SK-N-MC (cell line): Measurements from ENCODE around the gene PAQR8.

Experiments
- DNase-seq: peaks from one replicate; pipeline ENCODE4 v3.0.0-alpha.2; 2011; ENCODE audit warnings: low read depth, low spot score
- H3K27ac ChIP-seq: fragments of 200-600 bp; sonication (generic); 2 replicates; pipeline ENCODE4 v1.5.1; 2016; ENCODE audit warnings: mixed run types
- H3K36me3 ChIP-seq: fragments of 200-600 bp; sonication (generic); 2 replicates; pipeline ENCODE4 v1.6.1; 2017; ENCODE audit warnings: antibody characterized with exemption, low read length, mixed read lengths; ENCODE audit not compliant: insufficient read depth
- H3K4me3 ChIP-seq: fragments of 200-600 bp; sonication (generic); 2 replicates; pipeline ENCODE4 v1.5.1; 2016
- H3K9ac ChIP-seq: fragments of 200-600 bp; sonication (generic); 2 replicates; pipeline ENCODE4 v1.8.0; 2017; ENCODE audit warnings: mixed run types, mixed read lengths; ENCODE audit not compliant: insufficient read length
- H3K9me3 ChIP-seq: fragments of 200-600 bp; sonication (generic); 2 replicates; pipeline ENCODE4 v1.6.1; 2017; ENCODE audit warnings: low read depth, mild to moderate bottlenecking, antibody characterized with exemption, low read length, moderate library complexity, mixed read lengths
- EZH2 ChIP-seq: fragments of 200-600 bp; sonication (generic); IDR thresholded peaks from one replicate; pipeline ENCODE4 v1.6.1; 2017; ENCODE audit warnings: antibody characterized with exemption
- FOXP2 ChIP-seq: optimal IDR thresholded peaks from 2 replicates; pipeline ENCODE3; 2011; ENCODE audit warnings: mild to moderate bottlenecking, moderate library complexity; ENCODE audit not compliant: insufficient read depth; ENCODE audit errors: extremely low read length, control extremely low read depth
- POLR2AphosphoS5 ChIP-seq: IDR thresholded peaks from 2 replicates; pipeline ENCODE4 v1.6.1; 2012; ENCODE audit warnings: mild to moderate bottlenecking, low read depth, low read length, borderline replicate concordance

Gene PAQR8

GRCh38 chr6:52361945-52362442 lies at the start of gene PAQR8:
TSS of gene PAQR8 (plus strand) at chr6:52362151. CDS start at chr6:52403214, 41,063 bp downstream.
- no peaks in the 10 kb centered on the region for H3K36me3 ChIP-seq
- DNase-seq = no peak
- H3K27ac ChIP-seq = no peak within 1 kb of the TSS
- H3K4me3 ChIP-seq = peak within 1 kb of the TSS; percentile 92
- peak; percentile 81; the same call in 1 of the 2 replicates for TF ChIP-seq POLR2AphosphoS5
- TF ChIP-seq EZH2 = no peak
- TF ChIP-seq FOXP2 = no peak
- peak within 1 kb of the TSS; percentile 71 for H3K9ac ChIP-seq
- H3K9me3 ChIP-seq = no peaks in the 10 kb centered on the region

GRCh38 chr6:52312461-52312860 lies 49.5 kb upstream of the PAQR8 start:
- Histone ChIP-seq H3K9me3 (no peaks in the 10 kb centered on the region), H3K27ac (no peak overlapping the region), H3K36me3 (no peaks in the 10 kb centered on the region), H3K4me3 (no peak overlapping the region), H3K9ac (no peak overlapping the region)
- no peak for DNase-seq
- TF ChIP-seq FOXP2 (no peak), EZH2 (no peak), POLR2AphosphoS5 (no peak)

- DNase-seq = no peak
- no peak for TF ChIP-seq FOXP2
- TF ChIP-seq POLR2AphosphoS5 = no peak
- TF ChIP-seq EZH2 = no peak
Observed at GRCh38 chr6:52314752-52315151, 47.2 kb upstream of the PAQR8 start.

GRCh38 chr6:52317211-52317610 lies 44.7 kb upstream of the PAQR8 start:
- no peaks in the 10 kb centered on the region for H3K36me3 ChIP-seq
- TF ChIP-seq POLR2AphosphoS5 = no peak
- no peak for TF ChIP-seq FOXP2
- no peak for TF ChIP-seq EZH2
- H3K9ac ChIP-seq = no peak overlapping the region
- no peak for DNase-seq
- H3K4me3 ChIP-seq = no peak overlapping the region
- H3K27ac ChIP-seq = no peak overlapping the region
- H3K9me3 ChIP-seq = no peaks in the 10 kb centered on the region

More at GRCh38 chr6:52314752-52315151, 47.2 kb upstream of the PAQR8 start:
- H3K4me3 ChIP-seq = no peak overlapping the region
- H3K27ac ChIP-seq = no peak overlapping the region
- H3K36me3 ChIP-seq = no peaks in the 10 kb centered on the region
- no peak overlapping the region for H3K9ac ChIP-seq
- H3K9me3 ChIP-seq = no peaks in the 10 kb centered on the region

GRCh38 chr6:52317841-52318581 lies 43.9 kb upstream of the PAQR8 start:
- H3K9me3 ChIP-seq = no peaks in the 10 kb centered on the region
- no peak overlapping the region for H3K9ac ChIP-seq
- H3K27ac ChIP-seq = no peak overlapping the region
- no peak overlapping the region for H3K4me3 ChIP-seq
- no peaks in the 10 kb centered on the region for H3K36me3 ChIP-seq
- TF ChIP-seq FOXP2 (no peak), POLR2AphosphoS5 (no peak), EZH2 (no peak)
- DNase-seq = no peak

- Histone ChIP-seq H3K4me3 (no peak overlapping the region), H3K27ac (no peak overlapping the region), H3K9ac (no peak overlapping the region), H3K9me3 (no peaks in the 10 kb centered on the region), H3K36me3 (no peaks in the 10 kb centered on the region)
- TF ChIP-seq EZH2 (no peak), FOXP2 (no peak), POLR2AphosphoS5 (no peak)
- DNase-seq = no peak
Observed at GRCh38 chr6:52324189-52324588, 37.8 kb upstream of the PAQR8 start.

GRCh38 chr6:52325695-52326471 lies 36.1 kb upstream of the PAQR8 start:
- no peak overlapping the region for H3K4me3 ChIP-seq
- H3K9me3 ChIP-seq = no peaks in the 10 kb centered on the region
- H3K9ac ChIP-seq = no peak overlapping the region
- TF ChIP-seq EZH2 (no peak), FOXP2 (no peak)
- H3K36me3 ChIP-seq = no peaks in the 10 kb centered on the region
- no peak for DNase-seq
- no peak overlapping the region for H3K27ac ChIP-seq

GRCh38 chr6:52326540-52327364 lies 35.2 kb upstream of the PAQR8 start:
- Histone ChIP-seq H3K4me3 (no peak overlapping the region), H3K36me3 (no peaks in the 10 kb centered on the region), H3K9me3 (no peaks in the 10 kb centered on the region), H3K9ac (no peak overlapping the region), H3K27ac (no peak overlapping the region)
- DNase-seq = no peak
- TF ChIP-seq FOXP2 (no peak), POLR2AphosphoS5 (no peak)
